Epithelial cell of esophagus (primary cell): Measurements from ENCODE around the gene LCLAT1.
"Not testable (repeated sequence)": the region's sequence is repeated elsewhere in the genome, so short reads cannot be mapped to it uniquely, and the experiment has no call there.

Experiments
- DNase-seq: peaks from one replicate; pipeline ENCODE4 v3.0.0; 2010; ENCODE audit warnings: low read depth
- H3K4me3 ChIP-seq: 2 replicates; pipeline ENCODE4 v1.5.1; 2011; ENCODE audit warnings: mild to moderate bottlenecking, low read length, control low read depth
- CTCF ChIP-seq: IDR thresholded peaks from 2 replicates; pipeline ENCODE4 v1.5.1; 2011; ENCODE audit warnings: low read depth, mild to moderate bottlenecking, low read length, control low read depth, inconsistent platforms; ENCODE audit not compliant: insufficient read depth; ENCODE audit errors: missing control alignments

The LCLAT1 gene

DNA sequence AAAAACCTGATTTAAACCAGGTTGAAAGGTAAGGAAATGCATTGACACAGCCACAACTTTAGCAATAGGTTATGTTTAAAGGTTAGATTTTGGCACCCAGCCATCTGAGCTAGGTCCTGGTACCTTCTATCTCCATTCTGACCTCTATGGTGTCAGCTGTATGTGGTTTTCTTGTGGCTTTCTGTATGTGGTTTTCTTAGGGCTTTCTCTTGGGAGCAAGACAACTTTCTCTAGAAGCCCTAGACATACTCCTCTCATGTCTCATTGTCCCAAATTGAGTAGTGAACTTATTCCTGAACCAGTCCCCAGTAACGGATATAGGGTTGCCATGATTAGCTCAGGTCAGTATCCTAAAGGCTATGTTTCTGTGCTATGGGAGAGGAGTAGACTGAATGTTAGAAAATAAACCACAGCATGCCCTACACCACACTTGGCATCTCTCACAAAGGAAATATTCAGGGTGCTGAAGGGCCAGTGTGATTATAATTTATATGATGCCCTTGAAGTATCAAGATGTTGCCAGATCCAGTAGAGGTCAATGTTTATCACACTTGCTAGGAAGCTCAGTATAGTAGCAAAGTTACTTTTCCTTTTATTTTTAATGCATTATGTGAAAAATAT, 184.1 kb downstream of the LCLAT1 start:
- no peak overlapping the region for H3K4me3 ChIP-seq
- no peak for DNase-seq
- TF ChIP-seq CTCF, result no peak

DNA sequence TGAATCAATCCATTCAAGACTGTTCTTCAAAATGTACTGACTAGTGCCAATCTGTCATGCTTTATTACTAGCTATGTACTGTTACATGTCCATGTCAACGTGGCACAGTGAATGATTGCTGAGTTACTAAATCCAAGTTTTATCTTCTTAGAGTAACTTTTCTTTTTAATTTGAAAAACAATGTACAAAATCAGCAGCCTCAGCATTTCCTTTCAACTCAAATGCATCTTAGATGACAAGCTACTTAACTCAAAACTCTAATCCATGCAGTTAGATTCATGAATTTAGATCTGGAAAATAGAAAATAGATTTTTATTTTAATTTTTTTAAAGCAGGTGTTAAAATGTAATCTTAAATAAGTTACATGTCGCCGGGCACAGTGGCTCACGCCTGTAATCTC, 186.0 kb downstream of the LCLAT1 start:
- no peak for TF ChIP-seq CTCF
- H3K4me3 ChIP-seq, result no peak overlapping the region
- DNase-seq, result no peak

- no peak overlapping the region for H3K4me3 ChIP-seq
- DNase-seq, result no peak
- no peak for TF ChIP-seq CTCF
These were observed 189.3 kb downstream of the LCLAT1 start for GRCh38 chr2:30636311-30636710.

- DNase-seq, result no peak
- TF ChIP-seq CTCF, result no peak
- no peak overlapping the region for H3K4me3 ChIP-seq
These were observed 192.8 kb downstream of the LCLAT1 start for GRCh38 chr2:30639836-30640235.

DNA sequence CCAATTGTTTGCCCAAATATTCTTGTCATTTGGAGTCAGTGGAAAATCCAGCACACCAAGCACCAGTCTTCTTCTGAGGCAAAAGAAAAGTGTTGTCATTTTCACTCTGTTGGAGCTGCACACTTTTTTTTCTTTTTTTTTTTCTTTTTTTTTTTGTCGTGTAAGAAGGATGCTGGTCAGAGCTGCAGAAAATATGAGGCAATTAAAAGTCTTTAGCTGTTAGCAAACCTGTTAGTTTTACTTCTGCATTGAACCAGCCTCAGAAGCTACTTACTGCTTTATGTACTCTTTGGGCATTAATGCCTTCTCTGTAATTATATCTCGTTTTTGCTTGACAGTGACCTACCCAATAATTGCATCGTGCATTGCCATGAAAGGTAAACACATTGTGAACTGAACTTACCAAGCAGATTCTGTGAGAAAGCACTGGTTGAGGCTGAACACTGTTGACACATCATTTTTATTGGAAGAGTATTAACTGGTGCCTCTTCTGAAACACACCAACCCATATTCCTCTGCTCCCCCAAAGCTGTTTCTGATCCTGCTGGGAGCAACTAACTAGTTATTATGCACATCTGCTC, 194.8 kb downstream of the LCLAT1 start:
- no peak for TF ChIP-seq CTCF
- DNase-seq, result no peak
- no peak overlapping the region for H3K4me3 ChIP-seq

- not testable (repeated sequence) for H3K4me3 ChIP-seq, DNase-seq
These were observed 196.0 kb downstream of the LCLAT1 start for GRCh38 chr2:30643013-30643412.

DNA sequence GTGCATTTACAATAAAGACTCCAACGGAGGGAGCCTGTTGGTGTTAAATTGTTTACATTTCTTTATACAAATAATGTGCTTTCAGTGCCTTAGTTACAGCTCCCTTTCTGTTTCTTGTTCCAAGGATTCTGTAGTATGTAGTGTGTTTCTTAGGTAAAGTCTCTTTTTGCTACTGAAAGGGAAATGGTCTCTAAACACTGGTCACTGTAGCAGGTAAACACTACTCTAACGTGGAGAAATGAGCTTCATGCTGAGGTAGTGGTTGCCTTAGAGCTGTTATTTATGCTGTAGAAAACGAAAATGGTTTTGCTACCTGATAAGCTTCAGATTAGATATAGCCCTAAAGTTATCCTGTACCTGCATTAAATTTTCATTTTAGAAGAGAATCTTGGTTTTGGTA, 196.6 kb downstream of the LCLAT1 start:
- DNase-seq, result no peak
- no peak for TF ChIP-seq CTCF
- H3K4me3 ChIP-seq, result no peak overlapping the region
